Activated CD4-positive, CD25-positive, alpha-beta regulatory T cell treated with anti-CD3 and anti-CD28 coated beads, Interleukin-2, amount 50 U/mL, for 16 hours (primary cell): ENCODE data around the gene ARG2.
A peak's percentile ranks its signal among the peaks of the same experiment; 100 is the strongest.

ENCODE experiments used
- DNase-seq: peaks from one replicate; pipeline ENCODE4 v3.0.0-alpha.2; 2020; ENCODE audit warnings: low read depth, low spot score

ARG2 gene

GRCh38 chr14:67683842-67684241 lies 64.1 kb downstream of the ARG2 start:
- no peak for DNase-seq

GRCh38 chr14:67690011-67690410 lies 70.3 kb downstream of the ARG2 start:
- no peak for DNase-seq

GRCh38 chr14:67694791-67695393 lies 75.2 kb downstream of the ARG2 start:
- DNase-seq = peak; percentile 33

- peak; percentile 68 for DNase-seq
These were observed 75.8 kb downstream of the ARG2 start, which contains the start of gene RDH11 for GRCh38 chr14:67695394-67695949. Gene RDH11, minus strand, starts transcription at chr14:67695764. Its CDS starts 61 bp downstream, at chr14:67695703.

GRCh38 chr14:67697006-67697405 lies 77.3 kb downstream of the ARG2 start:
- no peak for DNase-seq

- no peak for DNase-seq
These were observed 78.5 kb downstream of the ARG2 start for GRCh38 chr14:67698179-67698578.
